Endometrium (tissue), 2 donors: Measurements from ENCODE around the gene LAYN.

ENCODE experiments used
- FAIRE-seq: peaks from 2 replicates; lab custom pipeline; 2012; peaks lifted over from hg19 to GRCh38; lab: Jason Lieb, UNC
- donor health status: control.
- donor health status: control.

The LAYN gene

GRCh38 chr11:111531687-111532364 is 8.7 kb upstream of the LAYN start:
- no peak for FAIRE-seq

GRCh38 chr11:111532365-111532709 is 8.2 kb upstream of the LAYN start:
- FAIRE-seq: no peak

GRCh38 chr11:111535281-111535680 is 5.2 kb upstream of the LAYN start:
- FAIRE-seq: no peak

GRCh38 chr11:111537336-111537860 is 3.1 kb upstream of the LAYN start:
- no peak for FAIRE-seq

GRCh38 chr11:111538407-111539114 is 2.0 kb upstream of the LAYN start:
- no peak for FAIRE-seq

- no peak for FAIRE-seq
Measured at GRCh38 chr11:111539426-111540113, 950 bp upstream of the LAYN start.

GRCh38 chr11:111540937-111541253 is 375 bp downstream of the LAYN start:
- FAIRE-seq: no peak

GRCh38 chr11:111541254-111542061 is 938 bp downstream of the LAYN start:
- FAIRE-seq: no peak

- FAIRE-seq: no peak
Measured at GRCh38 chr11:111542606-111543275, 2.2 kb downstream of the LAYN start.

- FAIRE-seq: no peak
Measured at GRCh38 chr11:111548525-111548924, 8.0 kb downstream of the LAYN start.

GRCh38 chr11:111549196-111549868 is 8.8 kb downstream of the LAYN start:
- FAIRE-seq: no peak

- no peak for FAIRE-seq
Measured at GRCh38 chr11:111549869-111550203, 9.3 kb downstream of the LAYN start.

- no peak for FAIRE-seq
Measured at GRCh38 chr11:111550258-111550657, 9.7 kb downstream of the LAYN start.

GRCh38 chr11:111554532-111554931 is 14.0 kb downstream of the LAYN start:
- FAIRE-seq: no peak

- FAIRE-seq: no peak
Measured at GRCh38 chr11:111555255-111555654, 14.7 kb downstream of the LAYN start.

GRCh38 chr11:111557425-111558111 is 17.0 kb downstream of the LAYN start:
- no peak for FAIRE-seq

- FAIRE-seq: no peak
Measured at GRCh38 chr11:111559800-111560464, 19.4 kb downstream of the LAYN start.

- FAIRE-seq: no peak
Measured at GRCh38 chr11:111560800-111561199, 20.3 kb downstream of the LAYN start.

GRCh38 chr11:111561306-111561705 is 20.8 kb downstream of the LAYN start:
- FAIRE-seq: no peak

GRCh38 chr11:111561791-111562325 is 21.3 kb downstream of the LAYN start:
- no peak for FAIRE-seq
